Ectodermal cell (in vitro differentiated cells): ENCODE results near the gene MTMR6.

Experiments
- H3K27ac ChIP-seq: 2 replicates; pipeline ENCODE4 v1.7.0; 2013; ENCODE audit warnings: mild to moderate bottlenecking, low read depth, low read length; ENCODE audit not compliant: insufficient read depth, poor library complexity, severe bottlenecking
- H3K27me3 ChIP-seq: 2 replicates; pipeline ENCODE4 v1.7.0; 2013; ENCODE audit warnings: mild to moderate bottlenecking, low read length; ENCODE audit not compliant: insufficient read depth, control insufficient read depth, poor library complexity, severe bottlenecking
- H3K36me3 ChIP-seq: one replicate; pipeline ENCODE4 v1.7.0; 2013; ENCODE audit warnings: low read length; ENCODE audit not compliant: control insufficient read depth, insufficient read depth
- H3K4me1 ChIP-seq: one replicate; pipeline ENCODE4 v1.7.0; 2013; ENCODE audit warnings: low read length; ENCODE audit not compliant: control insufficient read depth, insufficient read depth
- H3K4me3 ChIP-seq: 2 replicates; pipeline ENCODE4 v1.7.0; 2013; ENCODE audit warnings: low read depth, low read length, control low read depth; ENCODE audit not compliant: insufficient read depth
- H3K9me3 ChIP-seq: 2 replicates; pipeline ENCODE4 v1.7.0; 2013; ENCODE audit warnings: mild to moderate bottlenecking, low read length, moderate library complexity; ENCODE audit not compliant: control insufficient read depth
- WGBS, 2 experiments: methylation state at CpG; one replicate each; pipeline ENCODE4 v1.1.7; 2013; ENCODE audit warnings: missing lambda C conversion rate in 2 of 2; 5-methylcytosine and 5-hydroxymethylcytosine counted together

Gene MTMR6

GRCh38 chr13:25247360-25247759 is 39.9 kb downstream of the MTMR6 start:
- H3K9me3 ChIP-seq, result no peaks in the 10 kb centered on the region
- no peaks in the 10 kb centered on the region for H3K4me1 ChIP-seq
- H3K36me3 ChIP-seq, result no peaks in the 10 kb centered on the region
- no peaks in the 10 kb centered on the region for H3K27me3 ChIP-seq
- H3K27ac ChIP-seq, result no peak overlapping the region
- no peak overlapping the region for H3K4me3 ChIP-seq

GRCh38 chr13:25244123-25244522 is 43.2 kb downstream of the MTMR6 start:
- no peaks in the 10 kb centered on the region for H3K27me3 ChIP-seq
- no peaks in the 10 kb centered on the region for H3K9me3 ChIP-seq
- H3K4me3 ChIP-seq, result no peak overlapping the region
- no peaks in the 10 kb centered on the region for H3K4me1 ChIP-seq
- 94 to 96% methylated on average over 6 of the region's 6 CpGs for WGBS, 2 experiments
- H3K36me3 ChIP-seq, result no peaks in the 10 kb centered on the region
- no peak overlapping the region for H3K27ac ChIP-seq

GRCh38 chr13:25242956-25243355 is 44.3 kb downstream of the MTMR6 start:
- no peaks in the 10 kb centered on the region for H3K4me1 ChIP-seq
- WGBS, 2 experiments, result 74 to 94% methylated on average over 3 of the region's 3 CpGs
- no peaks in the 10 kb centered on the region for H3K27me3 ChIP-seq
- no peaks in the 10 kb centered on the region for H3K36me3 ChIP-seq
- H3K4me3 ChIP-seq, result no peak overlapping the region
- H3K9me3 ChIP-seq, result no peaks in the 10 kb centered on the region
- no peak overlapping the region for H3K27ac ChIP-seq

GRCh38 chr13:25241007-25241406 is 46.3 kb downstream of the MTMR6 start:
- no peaks in the 10 kb centered on the region for H3K4me1 ChIP-seq
- H3K4me3 ChIP-seq, result no peak overlapping the region
- no peaks in the 10 kb centered on the region for H3K27me3 ChIP-seq
- WGBS, 2 experiments, result no CpG with 5 or more reads among the region's 1 CpG
- no peaks in the 10 kb centered on the region for H3K36me3 ChIP-seq
- no peak overlapping the region for H3K27ac ChIP-seq
- H3K9me3 ChIP-seq, result no peaks in the 10 kb centered on the region

- H3K27me3 ChIP-seq, result no peaks in the 10 kb centered on the region
- no peaks in the 10 kb centered on the region for H3K9me3 ChIP-seq
- H3K4me1 ChIP-seq, result no peaks in the 10 kb centered on the region
- WGBS, 2 experiments, result 92 to 94% methylated on average over 2 of the region's 2 CpGs
- H3K4me3 ChIP-seq, result no peak overlapping the region
- H3K27ac ChIP-seq, result no peak overlapping the region
- H3K36me3 ChIP-seq, result no peaks in the 10 kb centered on the region
These were observed 50.2 kb downstream of the MTMR6 start for GRCh38 chr13:25237083-25237482.

GRCh38 chr13:25233861-25234260 is 53.4 kb downstream of the MTMR6 start:
- no peaks in the 10 kb centered on the region for H3K9me3 ChIP-seq
- H3K36me3 ChIP-seq, result no peaks in the 10 kb centered on the region
- no peaks in the 10 kb centered on the region for H3K27me3 ChIP-seq
- WGBS, 2 experiments, result 89 to 92% methylated on average over 1 of the region's 1 CpG
- H3K27ac ChIP-seq, result no peak overlapping the region
- no peak overlapping the region for H3K4me3 ChIP-seq
- no peaks in the 10 kb centered on the region for H3K4me1 ChIP-seq

GRCh38 chr13:25232937-25233515 is 54.3 kb downstream of the MTMR6 start:
- no peaks in the 10 kb centered on the region for H3K4me1 ChIP-seq
- no peaks in the 10 kb centered on the region for H3K36me3 ChIP-seq
- H3K9me3 ChIP-seq, result no peaks in the 10 kb centered on the region
- no peaks in the 10 kb centered on the region for H3K27me3 ChIP-seq
- no peak overlapping the region for H3K4me3 ChIP-seq
- WGBS, 2 experiments, result 88 to 89% methylated on average over 2 of the region's 2 CpGs
- no peak overlapping the region for H3K27ac ChIP-seq

- Histone ChIP-seq H3K4me1 (no peaks in the 10 kb centered on the region), H3K4me3 (no peak overlapping the region), H3K27ac (no peak overlapping the region), H3K9me3 (no peaks in the 10 kb centered on the region), H3K27me3 (no peaks in the 10 kb centered on the region), H3K36me3 (no peaks in the 10 kb centered on the region)
- WGBS, 2 experiments, result 90 to 97% methylated on average over 4 to 5 of the region's 5 CpGs
These were observed 55.8 kb downstream of the MTMR6 start for GRCh38 chr13:25231517-25231916.

GRCh38 chr13:25227690-25228089 is 59.6 kb downstream of the MTMR6 start:
- 92% methylated on average over 15 of the region's 15 CpGs for WGBS, 2 experiments
- H3K27ac ChIP-seq, result no peak overlapping the region

GRCh38 chr13:25225970-25226369 is 61.3 kb downstream of the MTMR6 start:
- Histone ChIP-seq H3K27me3 (no peaks in the 10 kb centered on the region), H3K27ac (no peak overlapping the region), H3K36me3 (no peaks in the 10 kb centered on the region), H3K4me1 (no peaks in the 10 kb centered on the region), H3K9me3 (no peaks in the 10 kb centered on the region), H3K4me3 (no peak overlapping the region)
- 94 to 96% methylated on average over 4 of the region's 4 CpGs for WGBS, 2 experiments

More at GRCh38 chr13:25227690-25228089, 59.6 kb downstream of the MTMR6 start:
- Histone ChIP-seq H3K27me3 (no peaks in the 10 kb centered on the region), H3K9me3 (no peaks in the 10 kb centered on the region), H3K4me3 (no peak overlapping the region), H3K36me3 (no peaks in the 10 kb centered on the region), H3K4me1 (no peaks in the 10 kb centered on the region)

- Histone ChIP-seq H3K9me3 (no peaks in the 10 kb centered on the region), H3K27me3 (no peaks in the 10 kb centered on the region)
- WGBS, 2 experiments, result 93 to 94% methylated on average over 9 of the region's 9 CpGs
These were observed 63.1 kb downstream of the MTMR6 start for GRCh38 chr13:25224151-25224550.

More at GRCh38 chr13:25224151-25224550, 63.1 kb downstream of the MTMR6 start:
- Histone ChIP-seq H3K36me3 (no peaks in the 10 kb centered on the region), H3K4me1 (no peaks in the 10 kb centered on the region), H3K4me3 (no peak overlapping the region), H3K27ac (no peak overlapping the region)
